H9 (cell line): Measurements from ENCODE around the gene MED12. TPM values are rescaled to one million over a fixed set of nuclear protein-coding genes. Genes with fewer than 3 reads are reported as not detected.

Experiments used
- DNase-seq: peaks from one replicate; pipeline ENCODE4 v3.0.0-alpha.2; 2017
- H2AFZ ChIP-seq: one replicate; pipeline ENCODE4 v1.6.1; 2013; ENCODE audit warnings: mild to moderate bottlenecking, low read length, control low read depth, moderate library complexity
- H2AK5ac ChIP-seq: 2 replicates; pipeline ENCODE4 v1.6.1; 2013; ENCODE audit warnings: low read length, control low read depth, mixed read lengths; ENCODE audit not compliant: insufficient read length
- H2BK120ac ChIP-seq: one replicate; pipeline ENCODE4 v1.6.1; 2013; ENCODE audit warnings: low read depth, mild to moderate bottlenecking, low read length, control low read depth, inconsistent platforms; ENCODE audit not compliant: poor library complexity, severe bottlenecking
- H2BK12ac ChIP-seq: 2 replicates; pipeline ENCODE4 v1.6.1; 2013; ENCODE audit warnings: low read length, control low read depth, mixed read lengths, low read depth; ENCODE audit not compliant: insufficient read length
- H2BK15ac ChIP-seq: 2 replicates; pipeline ENCODE4 v1.6.1; 2013; ENCODE audit warnings: low read depth, low read length, control low read depth
- H2BK20ac ChIP-seq: one replicate; pipeline ENCODE4 v1.6.1; 2013; ENCODE audit warnings: low read depth, mild to moderate bottlenecking, low read length, control low read depth, inconsistent platforms; ENCODE audit not compliant: poor library complexity, severe bottlenecking
- H2BK5ac ChIP-seq: 2 replicates; pipeline ENCODE4 v1.6.1; 2013; ENCODE audit warnings: low read length, control low read depth, mixed read lengths; ENCODE audit not compliant: insufficient read length
- H3K14ac ChIP-seq: 2 replicates; pipeline ENCODE4 v1.6.1; 2013; ENCODE audit warnings: low read length, control low read depth; ENCODE audit not compliant: insufficient read depth
- H3K18ac ChIP-seq: 2 replicates; pipeline ENCODE4 v1.6.1; 2013; ENCODE audit warnings: low read depth, mild to moderate bottlenecking, mixed read lengths, low read length, control low read depth; ENCODE audit not compliant: insufficient read length
- H3K23ac ChIP-seq: 2 replicates; pipeline ENCODE4 v1.6.1; 2013; ENCODE audit warnings: low read length, control low read depth, mixed read lengths, low read depth; ENCODE audit not compliant: insufficient read length
- H3K23me2 ChIP-seq: 2 replicates; pipeline ENCODE4 v1.6.1; 2013; ENCODE audit warnings: low read depth, mild to moderate bottlenecking, mixed read lengths, low read length, control low read depth; ENCODE audit not compliant: insufficient read length, poor library complexity, severe bottlenecking
- H3K27ac ChIP-seq: 2 replicates; pipeline ENCODE4 v1.5.1; 2013; ENCODE audit warnings: low read length, control low read depth, mixed read lengths, low read depth; ENCODE audit not compliant: insufficient read length
- H3K27me3 ChIP-seq: 2 replicates; pipeline ENCODE4 v1.6.1; 2013; ENCODE audit warnings: low read length, control low read depth, inconsistent platforms; ENCODE audit not compliant: insufficient read depth
- H3K4ac ChIP-seq: 2 replicates; pipeline ENCODE4 v1.6.1; 2013; ENCODE audit warnings: low read depth, mild to moderate bottlenecking, control low read depth, inconsistent platforms, low read length, moderate library complexity
- H3K4me1 ChIP-seq: 2 replicates; pipeline ENCODE4 v1.6.1; 2013; ENCODE audit warnings: low read length, control low read depth, inconsistent platforms; ENCODE audit not compliant: insufficient read depth
- H3K4me2 ChIP-seq: 2 replicates; pipeline ENCODE4 v1.6.1; 2013; ENCODE audit warnings: low read length, control low read depth, mixed read lengths; ENCODE audit not compliant: insufficient read length, insufficient read depth
- H3K56ac ChIP-seq: 2 replicates; pipeline ENCODE4 v1.6.1; 2013; ENCODE audit warnings: low read depth, mild to moderate bottlenecking, mixed read lengths, low read length, control low read depth; ENCODE audit not compliant: insufficient read length
- H3K79me1 ChIP-seq: 2 replicates; pipeline ENCODE4 v1.6.1; 2013; ENCODE audit warnings: low read depth, mild to moderate bottlenecking, moderate library complexity, low read length, control low read depth, inconsistent platforms; ENCODE audit not compliant: insufficient read depth, poor library complexity, severe bottlenecking
- H3K79me2 ChIP-seq: 2 replicates; pipeline ENCODE4 v1.6.1; 2013; ENCODE audit warnings: low read length, control low read depth, inconsistent platforms; ENCODE audit not compliant: insufficient read depth
- H3K9ac ChIP-seq: 2 replicates; pipeline ENCODE4 v1.6.1; 2013; ENCODE audit warnings: low read length, control low read depth, mixed read lengths; ENCODE audit not compliant: insufficient read length; ENCODE audit errors: extremely low read depth
- H3K9me3 ChIP-seq: one replicate; pipeline ENCODE4 v1.6.1; 2013; ENCODE audit warnings: low read depth, low read length, inconsistent platforms; ENCODE audit not compliant: control insufficient read depth
- H3T11ph ChIP-seq: one replicate; pipeline ENCODE4 v1.6.1; 2013; ENCODE audit warnings: mild to moderate bottlenecking, low read length, control low read depth, inconsistent platforms
- H4K20me1 ChIP-seq: one replicate; pipeline ENCODE4 v1.6.1; 2013; ENCODE audit not compliant: control insufficient read depth, insufficient read length, insufficient read depth
- H4K5ac ChIP-seq: 2 replicates; pipeline ENCODE4 v1.6.1; 2013; ENCODE audit warnings: low read depth, mild to moderate bottlenecking, mixed read lengths, low read length, control low read depth; ENCODE audit not compliant: insufficient read length
- H4K8ac ChIP-seq: replicated peaks from 2 replicates; pipeline ENCODE4 v1.6.1; 2013; ENCODE audit warnings: low read length, control low read depth, mixed read lengths, low read depth; ENCODE audit not compliant: insufficient read length
- H4K91ac ChIP-seq: 2 replicates; pipeline ENCODE4 v1.6.1; 2013; ENCODE audit warnings: low read depth, mild to moderate bottlenecking, moderate library complexity, mixed read lengths, low read length, control low read depth; ENCODE audit not compliant: insufficient read length
- H3K27ac Mint-ChIP-seq, 3 experiments: 2 replicates in 2 of 3; 3 replicates in 1 of 3; pipeline ENCODE4 v1.8.0; 2020 to 2021; ENCODE audit warnings: mixed read lengths in 3 of 3, mild to moderate bottlenecking in 1 of 3, moderate library complexity in 1 of 3
- H3K27me3 Mint-ChIP-seq: 2 replicates; pipeline ENCODE4 v1.8.0; 2021; ENCODE audit warnings: low read depth, mild to moderate bottlenecking, moderate library complexity, mixed read lengths
- H3K36me3 Mint-ChIP-seq, 3 experiments: 2 replicates in 2 of 3; 3 replicates in 1 of 3; pipeline ENCODE4 v1.8.0; 2020 to 2021; ENCODE audit warnings: low read depth in 3 of 3, mixed read lengths in 3 of 3; ENCODE audit not compliant: insufficient read depth in 1 of 3
- H3K4me1 Mint-ChIP-seq, 2 experiments: 2 replicates each; pipeline ENCODE4 v1.8.0; 2020; ENCODE audit warnings: mixed read lengths in 2 of 2
- H3K4me3 Mint-ChIP-seq, 2 experiments: 2 replicates in 1 of 2; 3 replicates in 1 of 2; pipeline ENCODE4 v1.8.0; 2020 to 2021; ENCODE audit warnings: mild to moderate bottlenecking in 2 of 2, mixed read lengths in 2 of 2, moderate library complexity in 1 of 2
- H3K9me3 Mint-ChIP-seq, 2 experiments: 2 replicates in 1 of 2; 3 replicates in 1 of 2; pipeline ENCODE4 v1.8.0; 2020; ENCODE audit warnings: mild to moderate bottlenecking in 2 of 2, mixed read lengths in 2 of 2, moderate library complexity in 1 of 2
- CTCF ChIP-seq: fragments of 200-600 bp; sonication (generic); conservative IDR thresholded peaks from 3 replicates; pipeline ENCODE4 v1.8.0; 2021; ENCODE audit warnings: antibody characterized with exemption, mild to moderate bottlenecking
- WGBS: extraction: QIAGEN DNeasy Blood & Tissue Kit; methylation state at CpG from one replicate; pipeline ENCODE4 v1.1.7; 2013; ENCODE audit warnings: missing lambda C conversion rate, low lambda C conversion rate, mixed read lengths; ENCODE audit not compliant: insufficient read length; ENCODE audit errors: extremely low coverage; 5-methylcytosine and 5-hydroxymethylcytosine counted together
- total RNA-seq: library from RNA; stranded (reverse); gene quantifications from 2 replicates; pipeline ENCODE4 v1.2.1, GENCODE V29; 2021

Gene MED12
- total RNA-seq, 1 experiment from 2014 or later: 33.0 TPM

DNA sequence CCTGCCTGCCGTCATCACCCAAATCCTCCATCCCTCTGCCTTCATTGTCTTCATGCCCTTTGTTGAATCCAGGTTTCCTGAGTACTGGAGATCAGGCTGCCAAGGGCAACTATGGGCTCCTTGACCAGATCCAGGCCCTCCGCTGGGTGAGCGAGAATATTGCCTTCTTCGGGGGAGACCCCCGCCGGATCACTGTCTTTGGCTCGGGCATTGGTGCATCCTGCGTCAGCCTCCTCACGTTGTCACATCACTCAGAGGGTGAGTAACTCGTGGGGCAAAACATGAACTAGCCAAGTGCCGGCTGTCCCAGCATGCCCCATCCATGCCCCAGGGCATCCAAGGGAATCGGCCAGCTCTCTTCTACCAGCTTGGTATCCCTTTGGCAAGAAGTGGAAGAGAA lies 45.7 kb downstream of the MED12 start:
- Histone ChIP-seq H3K14ac (no peak overlapping the region), H3K9me3 (peaks cover 42% of the 10 kb centered on the region), H2BK20ac (no peak overlapping the region), H3K79me2 (no peaks in the 10 kb centered on the region), H3T11ph (no peak overlapping the region), H3K4me1 (no peaks in the 10 kb centered on the region), H2BK12ac (no peak overlapping the region), H4K8ac (no peak overlapping the region), H2BK120ac (no peak overlapping the region), H3K4ac (no peak overlapping the region), H4K91ac (no peak overlapping the region), H2AK5ac (no peak overlapping the region), H2AFZ (no peak overlapping the region), H3K23me2 (no peaks in the 10 kb centered on the region), H3K23ac (no peak overlapping the region), H3K4me2 (no peak overlapping the region), H2BK5ac (no peak overlapping the region), H3K27ac (no peak overlapping the region), H3K9ac (no peak overlapping the region), H4K5ac (no peak overlapping the region), H3K79me1 (no peaks in the 10 kb centered on the region), H4K20me1 (no peaks in the 10 kb centered on the region), H3K56ac (no peak overlapping the region), H3K27me3 (no peaks in the 10 kb centered on the region), H3K18ac (no peak overlapping the region), H2BK15ac (no peak overlapping the region)
- Mint-ChIP-seq H3K27ac (no peak overlapping the region), H3K36me3 (peaks cover 7 to 24% (median 9%) of the 10 kb centered on the region in 3 experiments), H3K9me3 (peaks cover 69 to 79% of the 10 kb centered on the region in 2 experiments), H3K27me3 (peaks cover 4% of the 10 kb centered on the region), H3K4me1 (peaks cover 9 to 12% of the 10 kb centered on the region in 2 experiments; a peak in 3 of 4 replicates), H3K4me3 (no peak overlapping the region)
- no CpG with 5 or more reads among the region's 12 CpGs for WGBS
- no peak for TF ChIP-seq CTCF
- no peak for DNase-seq
